ENCODE measurements around the gene RFX3. TPM values are rescaled to one million over a fixed set of nuclear protein-coding genes. Genes with fewer than 3 reads are reported as not detected.

Gene RFX3
- total RNA-seq, 1 donor from 2014 or later = 4.1 TPM

GRCh38 chr9:3386753-3387152 lies 139.0 kb downstream of the RFX3 start:
- intact Hi-C loops (cut with DNase I) = no loop called here
- DNase-seq (ENCODE audit: low spot score) = no peak

- intact Hi-C loops (cut with DNase I) = no loop called here
These were observed 139.9 kb downstream of the RFX3 start for GRCh38 chr9:3385871-3386270.

GRCh38 chr9:3371842-3372241 lies 154.0 kb downstream of the RFX3 start:
- no peak for DNase-seq (ENCODE audit: low spot score)
- intact Hi-C loops (cut with DNase I) = no loop called here

More at GRCh38 chr9:3385871-3386270, 139.9 kb downstream of the RFX3 start:
- no peak for DNase-seq (ENCODE audit: low spot score)

DNA sequence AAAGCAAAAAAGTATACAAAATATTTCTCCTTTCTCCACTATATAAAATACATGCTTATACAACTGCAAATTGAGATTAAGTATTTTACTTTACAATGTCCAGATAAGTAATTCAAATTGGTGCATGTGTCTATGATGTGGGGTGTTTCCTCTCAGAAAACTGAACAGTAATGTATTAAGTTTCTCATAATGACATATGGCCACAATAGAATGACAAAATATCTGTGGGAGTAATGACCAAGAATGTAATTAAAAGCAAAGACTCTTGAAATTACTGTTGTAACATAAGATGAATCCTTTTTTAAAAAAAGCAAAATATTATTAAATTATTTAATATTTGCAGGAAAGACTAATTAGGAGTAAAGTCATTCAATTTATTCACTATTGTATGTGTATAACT lies 155.1 kb downstream of the RFX3 start:
- no peak for DNase-seq (ENCODE audit: low spot score)
- intact Hi-C loops (cut with DNase I) = no loop called here

GRCh38 chr9:3367185-3367584 lies 158.6 kb downstream of the RFX3 start:
- no peak for DNase-seq (ENCODE audit: low spot score)
- intact Hi-C loops (cut with DNase I) = no loop called here

GRCh38 chr9:3361689-3362392 lies 164.0 kb downstream of the RFX3 start:
- intact Hi-C loops (cut with DNase I) = no loop called here
- no peak for DNase-seq (ENCODE audit: low spot score)

DNA sequence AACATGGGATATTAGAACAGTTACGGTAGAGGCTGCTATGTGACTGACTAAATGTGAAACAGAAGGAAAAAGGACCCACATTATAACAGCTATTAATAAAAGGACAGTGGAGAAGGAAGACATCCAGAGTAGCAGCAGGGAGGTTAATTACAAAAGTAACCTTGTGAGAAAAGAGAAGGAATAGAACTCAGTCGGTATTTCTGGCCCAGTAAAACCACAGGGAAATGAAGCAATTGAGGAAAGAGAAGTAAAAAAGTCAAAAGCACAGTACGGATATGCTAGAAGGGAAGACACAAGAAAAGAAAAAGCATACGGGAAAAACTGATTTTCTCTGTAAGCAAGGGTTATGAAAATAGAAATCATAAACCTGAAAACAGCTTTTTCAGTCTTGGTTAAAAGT lies 164.7 kb downstream of the RFX3 start:
- DNase-seq (ENCODE audit: low spot score) = no peak
- intact Hi-C loops (cut with DNase I) = no loop called here

DNA sequence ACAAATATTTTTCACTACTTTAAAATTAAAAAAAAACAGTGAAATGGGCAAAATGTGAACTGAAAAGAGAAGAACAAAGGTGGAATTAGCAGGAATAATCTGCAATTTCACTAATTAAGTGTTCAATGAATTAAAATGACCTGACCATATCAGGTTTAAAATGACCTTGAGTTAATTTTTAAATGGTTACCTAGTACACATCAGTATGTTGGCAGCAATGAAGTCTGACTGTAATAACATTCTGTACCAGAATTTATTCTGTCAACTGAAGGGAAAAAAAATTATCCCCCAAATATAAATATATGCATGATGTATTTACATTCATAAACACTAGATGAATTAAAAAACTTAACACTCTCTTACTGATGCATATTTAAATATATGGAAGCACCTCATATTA lies 165.6 kb downstream of the RFX3 start:
- intact Hi-C loops (cut with DNase I) = no loop called here
- DNase-seq (ENCODE audit: low spot score) = no peak

DNA sequence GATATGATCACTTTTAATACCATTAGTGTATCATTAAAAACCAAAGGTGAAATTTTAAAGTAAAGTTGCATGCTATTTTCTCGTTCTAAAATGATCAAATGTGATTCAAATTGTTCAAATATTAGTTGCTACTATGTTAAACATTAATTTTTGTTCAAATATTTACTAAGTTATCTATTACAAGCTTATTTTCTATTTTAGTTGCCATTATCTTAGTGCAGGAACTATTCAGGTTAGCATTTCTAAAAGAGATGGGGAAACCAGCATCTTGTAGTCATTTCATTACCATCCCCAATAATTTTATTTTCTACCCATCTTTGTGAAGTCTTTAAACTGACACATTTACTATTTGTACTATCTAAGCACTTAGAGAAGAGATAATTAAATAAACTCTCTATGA lies 166.0 kb downstream of the RFX3 start:
- intact Hi-C loops (cut with DNase I) = no loop called here
- DNase-seq (ENCODE audit: low spot score) = no peak

DNA sequence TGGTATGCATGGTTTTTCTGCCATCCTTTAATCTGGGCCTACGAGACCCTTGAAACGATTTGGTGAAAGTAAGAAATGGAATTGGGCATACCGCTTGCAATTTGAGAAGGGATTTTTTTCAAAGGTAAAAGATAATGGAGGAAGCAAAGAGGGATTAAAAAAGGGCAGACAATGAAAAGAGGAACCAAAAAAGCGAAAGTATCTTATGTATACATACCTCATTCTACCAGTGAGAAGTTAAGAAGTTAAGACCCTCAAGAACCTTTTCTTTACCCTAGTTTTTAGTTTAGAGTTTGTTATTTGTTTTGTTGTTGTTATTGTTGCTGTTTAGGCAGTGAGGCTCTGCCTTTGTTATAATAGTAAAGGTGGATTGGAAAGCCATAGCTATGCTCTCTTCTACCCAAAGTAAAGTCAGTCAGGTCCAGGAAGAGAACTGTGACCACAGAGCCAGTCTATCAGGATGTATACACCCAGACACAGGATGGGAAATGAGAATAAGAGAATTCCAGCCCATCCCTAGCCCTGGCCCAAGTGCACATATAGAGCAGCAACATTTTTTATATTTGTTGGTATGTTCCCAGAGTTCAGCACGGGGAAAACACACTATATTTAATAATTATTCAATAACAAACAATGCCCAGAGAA lies 166.6 kb downstream of the RFX3 start:
- DNase-seq (ENCODE audit: low spot score) = no peak
- intact Hi-C loops (cut with DNase I) = no loop called here

DNA sequence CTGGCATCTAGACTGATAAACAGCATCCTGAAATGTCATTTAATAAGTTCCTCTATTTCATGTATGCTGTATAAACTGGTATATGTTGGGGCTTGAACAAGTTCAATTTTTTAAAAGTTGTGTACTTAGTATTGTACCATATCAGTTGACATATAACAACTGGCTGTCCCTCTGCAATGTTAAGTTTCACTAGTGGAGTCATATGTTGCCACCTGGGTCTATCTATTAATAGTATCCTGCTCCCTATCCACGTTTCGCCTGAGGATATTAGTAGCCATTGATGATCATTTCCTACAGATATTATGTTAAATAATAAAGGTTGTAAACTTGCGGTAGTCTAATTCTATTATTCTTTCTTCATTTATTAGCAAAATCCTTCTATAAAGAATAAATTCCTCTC lies 177.6 kb downstream of the RFX3 start:
- intact Hi-C loops (cut with DNase I) = no loop called here
- DNase-seq (ENCODE audit: low spot score) = no peak

DNA sequence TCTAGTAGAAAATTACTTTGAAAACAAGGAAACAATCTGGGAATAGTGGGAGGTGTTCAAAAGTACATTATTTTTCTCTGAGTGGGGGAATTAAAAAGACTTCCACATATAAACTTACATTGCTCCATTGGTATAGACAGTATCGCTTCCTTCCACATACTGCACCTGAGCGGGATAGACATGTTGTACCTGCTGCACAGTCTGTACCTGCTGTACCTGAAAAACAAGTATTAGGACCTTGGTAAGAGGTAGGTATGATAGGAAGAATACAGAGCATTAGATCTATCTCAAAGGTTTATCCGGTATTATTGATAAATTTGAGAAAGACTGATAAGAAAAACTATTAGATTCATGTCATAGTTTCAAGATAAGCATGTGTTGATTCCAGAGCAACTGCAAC lies 179.3 kb downstream of the RFX3 start:
- intact Hi-C loops (cut with DNase I) = no loop called here
- no peak for DNase-seq (ENCODE audit: low spot score)

- no peak for DNase-seq (ENCODE audit: low spot score)
- intact Hi-C loops (cut with DNase I) = no loop called here
These were observed 182.1 kb downstream of the RFX3 start for GRCh38 chr9:3343671-3344070.

GRCh38 chr9:3342159-3342777 lies 183.5 kb downstream of the RFX3 start:
- intact Hi-C loops (cut with DNase I) = no loop called here

GRCh38 chr9:3337515-3338225 lies 188.1 kb downstream of the RFX3 start:
- intact Hi-C loops (cut with DNase I) = no loop called here
- DNase-seq (ENCODE audit: low spot score) = no peak

More at GRCh38 chr9:3342159-3342777, 183.5 kb downstream of the RFX3 start:
- DNase-seq (ENCODE audit: low spot score) = no peak

- no peak for DNase-seq (ENCODE audit: low spot score)
- intact Hi-C loops (cut with DNase I) = no loop called here
These were observed 188.8 kb downstream of the RFX3 start for GRCh38 chr9:3336951-3337350.

DNA sequence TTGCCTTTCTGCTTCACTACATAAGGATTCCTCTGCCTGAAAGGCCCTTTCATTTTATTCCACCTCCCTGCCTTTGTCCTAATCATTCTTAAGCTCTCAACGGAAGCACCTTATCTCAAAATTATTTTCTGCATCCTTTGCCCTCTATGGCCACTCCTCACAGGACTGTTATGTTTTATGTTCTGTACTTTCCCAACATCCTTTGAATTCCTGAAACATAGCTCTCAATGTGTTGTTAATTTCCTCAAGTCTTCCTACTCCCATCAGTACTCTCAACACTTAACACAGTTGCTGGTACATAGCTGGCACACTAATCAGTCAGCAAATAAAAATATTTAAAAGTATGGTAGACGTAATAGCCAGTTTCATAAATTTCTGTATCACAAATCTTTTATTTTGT lies 193.0 kb downstream of the RFX3 start:
- intact Hi-C loops (cut with DNase I) = no loop called here
- no peak for DNase-seq (ENCODE audit: low spot score)

DNA sequence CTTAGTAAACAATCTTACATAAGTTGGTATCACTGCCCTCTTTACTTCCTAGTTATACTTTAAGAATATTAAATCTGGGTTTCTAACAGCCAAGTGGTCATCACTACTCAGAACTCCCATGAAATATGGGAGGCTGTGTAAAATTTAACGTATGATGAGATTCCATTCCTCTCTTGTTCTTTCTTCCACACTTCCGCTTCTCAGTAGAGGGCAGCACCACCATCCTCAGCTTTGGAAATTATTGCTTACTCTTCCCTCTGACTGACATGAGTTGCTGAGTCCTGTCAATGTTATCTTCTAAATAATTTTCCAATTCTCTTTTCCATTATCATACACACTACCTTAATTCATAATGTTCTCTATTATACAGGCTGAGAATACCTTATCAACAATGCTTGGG lies 194.0 kb downstream of the RFX3 start:
- no peak for DNase-seq (ENCODE audit: low spot score)
- intact Hi-C loops (cut with DNase I) = no loop called here

GRCh38 chr9:3330792-3331420 lies 194.9 kb downstream of the RFX3 start:
- no peak for DNase-seq (ENCODE audit: low spot score)
- intact Hi-C loops (cut with DNase I) = no loop called here

DNA sequence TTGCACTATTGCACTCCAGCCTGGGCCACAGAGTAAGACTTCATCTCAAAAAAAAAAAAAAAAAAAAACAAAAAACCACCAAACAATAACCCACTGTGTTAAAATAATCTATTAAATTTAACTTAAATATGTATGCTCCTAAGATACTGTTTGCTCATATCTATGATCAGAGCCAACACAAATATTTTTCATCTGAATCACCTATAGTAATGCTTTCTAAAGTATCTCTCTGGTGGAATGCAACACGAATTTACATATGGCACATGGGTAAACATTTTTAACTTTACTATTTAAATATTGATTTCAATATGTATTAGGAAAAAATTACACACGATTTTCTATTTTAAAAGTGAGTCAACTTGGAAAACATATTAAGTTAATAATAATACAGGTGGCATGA lies 196.4 kb downstream of the RFX3 start:
- DNase-seq (ENCODE audit: low spot score) = no peak
- intact Hi-C loops (cut with DNase I) = no loop called here

Measured in cardiac septum (tissue), 1 donor.